HepG2 (cell line): ENCODE data around the gene TNS1. TPM values are rescaled to one million over a fixed set of nuclear protein-coding genes. Genes with fewer than 3 reads are reported as not detected.

Experiments used
- CEBPB ChIP-seq: IDR thresholded peaks from 2 replicates; pipeline ENCODE4 v1.6.1; 2011; ENCODE audit warnings: low read depth, low read length, improper control_type of control experiment, borderline replicate concordance
- CTCF ChIP-seq: sonication (generic); formaldehyde crosslinking; IDR thresholded peaks from 2 replicates; pipeline ENCODE4 v1.5.0; 2020; ENCODE audit warnings: mild to moderate bottlenecking, missing genetic modification reagents, moderate library complexity
- GATAD1 ChIP-seq: IDR thresholded peaks from 2 replicates; pipeline ENCODE4 v1.6.1; 2016; ENCODE audit warnings: missing genetic modification reagents, missing compliant biosample characterization
- IKZF5 ChIP-seq: IDR thresholded peaks from 2 replicates; pipeline ENCODE4 v1.6.1; 2018; ENCODE audit warnings: missing genetic modification reagents, mild to moderate bottlenecking, missing compliant biosample characterization
- IRF2 ChIP-seq: IDR thresholded peaks from 2 replicates; pipeline ENCODE4 v1.6.1; 2018; ENCODE audit warnings: missing genetic modification reagents, missing compliant biosample characterization
- MED8 ChIP-seq: sonication (generic); formaldehyde crosslinking; IDR thresholded peaks from 2 replicates; pipeline ENCODE4 v1.8.1; 2023; ENCODE audit warnings: mild to moderate bottlenecking, missing genetic modification reagents; ENCODE audit not compliant: insufficient replicate concordance
- NCOR1 ChIP-seq: fragments of 200-600 bp; sonication (generic); IDR thresholded peaks from 2 replicates; pipeline ENCODE4 v1.7.0; 2017; ENCODE audit warnings: antibody characterized with exemption, low read length, borderline replicate concordance
- NR3C1 ChIP-seq: sonication (generic); formaldehyde crosslinking; IDR thresholded peaks from 2 replicates; pipeline ENCODE4 v1.4.0; 2020; ENCODE audit warnings: missing genetic modification reagents
- ONECUT2 ChIP-seq: sonication (generic); formaldehyde crosslinking; IDR thresholded peaks from 2 replicates; pipeline ENCODE4 v1.4.0; 2020; ENCODE audit warnings: missing genetic modification reagents
- PCBP1 ChIP-seq: fragments of 200-400 bp; formaldehyde crosslinking; IDR thresholded peaks from 2 replicates; pipeline ENCODE4 v1.6.1; 2017; ENCODE audit warnings: mild to moderate bottlenecking, low read depth, low read length, borderline replicate concordance
- RAD21 ChIP-seq: fragments of 450-650 bp; formaldehyde crosslinking; IDR thresholded peaks from 2 replicates; pipeline ENCODE4 v1.5.0; 2020; ENCODE audit warnings: mild to moderate bottlenecking
- RARA ChIP-seq: IDR thresholded peaks from 2 replicates; pipeline ENCODE4 v1.6.1; 2016; ENCODE audit warnings: missing genetic modification reagents, missing compliant biosample characterization
- RNF2 ChIP-seq: fragments of 450-650 bp; conservative IDR thresholded peaks from 2 replicates; pipeline ENCODE4 v1.6.1; 2016; ENCODE audit warnings: low read depth
- TEAD3 ChIP-seq: optimal IDR thresholded peaks from 2 replicates; pipeline ENCODE3; 2016; ENCODE audit warnings: borderline replicate concordance
- U2AF1 ChIP-seq: fragments of 200-400 bp; formaldehyde crosslinking; optimal IDR thresholded peaks from 2 replicates; pipeline ENCODE3; 2017; ENCODE audit warnings: mild to moderate bottlenecking, low read depth, low read length
- ZBTB25 ChIP-seq: IDR thresholded peaks from 2 replicates; pipeline ENCODE4 v1.6.1; 2018; ENCODE audit warnings: missing genetic modification reagents
- ZBTB34 ChIP-seq: sonication (generic); formaldehyde crosslinking; IDR thresholded peaks from 2 replicates; pipeline ENCODE4 v1.8.0; 2022; ENCODE audit warnings: mild to moderate bottlenecking, missing genetic modification reagents
- ZKSCAN1 ChIP-seq: fragments of 150-350 bp; IDR thresholded peaks from 2 replicates; pipeline ENCODE4 v1.6.1; 2014; ENCODE audit warnings: low read length
- ZNF280D ChIP-seq: sonication (generic); formaldehyde crosslinking; IDR thresholded peaks from 2 replicates; pipeline ENCODE4 v1.5.1; 2020; ENCODE audit warnings: mild to moderate bottlenecking, missing genetic modification reagents
- ZNF564 ChIP-seq: sonication (generic); formaldehyde crosslinking; IDR thresholded peaks from 2 replicates; pipeline ENCODE4 v1.8.1; 2023; ENCODE audit warnings: mild to moderate bottlenecking, missing genetic modification reagents
- ZNF598 ChIP-seq: sonication (generic); formaldehyde crosslinking; IDR thresholded peaks from 2 replicates; pipeline ENCODE4 v1.5.1; 2020; ENCODE audit warnings: mild to moderate bottlenecking, missing genetic modification reagents, borderline replicate concordance
- ZNF883 ChIP-seq: sonication (generic); formaldehyde crosslinking; IDR thresholded peaks from 2 replicates; pipeline ENCODE4 v1.5.1; 2020; ENCODE audit warnings: mild to moderate bottlenecking, missing genetic modification reagents; ENCODE audit errors: not compliant biosample characterization
- polyA plus RNA-seq, 8 experiments: library from polyadenylated mRNA; depleted of rRNA in 3 of 8; stranded (reverse) in 7 of 8; unstranded in 1 of 8; fragments of >200 nt; fragmentation: Illumina TruSeq in 4 of 8; extraction: Trizol in 4 of 8; gene quantifications; 2 replicates each; pipeline versions ENCODE4 v1.2.1 to v1.2.3, GENCODE V29; 2011 to 2016; ENCODE audit warnings: low read depth in 4 of 8, missing spikeins in 1 of 8, mixed read lengths in 1 of 8; ENCODE audit not compliant: insufficient read depth in 1 of 8
- total RNA-seq, 5 experiments: library from RNA; depleted of rRNA; stranded (reverse); fragments of >200 nt; fragmentation: Illumina TruSeq; extraction: Trizol; gene quantifications; 2 replicates each; pipeline ENCODE4 v1.2.3, GENCODE V29; 2016; ENCODE audit warnings: low read depth in 1 of 5

Gene TNS1
- total and polyA plus RNA-seq, 2 of the 13 experiments (the other 11 are each of a cell fraction or from before 2014, with no cell fraction given): 1.9 to 118 TPM

- TF ChIP-seq ZNF280D (CRISPR knock-in tag) (no peak), RAD21 (peak; percentile 95), RNF2 (no peak), ZNF883 (CRISPR knock-in tag) (peak; percentile 49), CEBPB (peak; percentile 22; the same call in 1 of the 2 replicates), ZKSCAN1 (no peak), CTCF (CRISPR knock-in tag) (peak; percentile 96), IRF2 (CRISPR knock-in tag) (0 out of 2 replicates have a peak, but pooled peaks have one; percentile 8), ONECUT2 (CRISPR knock-in tag) (no peak), RARA (CRISPR knock-in tag) (peak; percentile 4; the same call in 1 of the 2 replicates), PCBP1 (no peak), IKZF5 (CRISPR knock-in tag) (peak; percentile 40; the same call in 1 of the 2 replicates), ZBTB34 (CRISPR knock-in tag) (no peak), U2AF1 (no peak), MED8 (CRISPR knock-in tag) (no peak), ZBTB25 (CRISPR knock-in tag) (no peak; the same call in 1 of the 2 replicates), NR3C1 (CRISPR knock-in tag) (no peak), NCOR1 (no peak), TEAD3 (peak; percentile 36), ZNF564 (CRISPR knock-in tag) (no peak), GATAD1 (no peak), ZNF598 (CRISPR knock-in tag) (peak; percentile 55; the same call in 1 of the 2 replicates)
Observed at GRCh38 chr2:217988014-217988839, 14.6 kb downstream of the TNS1 start (continued).
